GM23338 (cell line): ENCODE measurements around the gene CLEC2B. TPM values are rescaled to one million over a fixed set of nuclear protein-coding genes. Genes with fewer than 3 reads are reported as not detected.

Experiments used
- ATAC-seq: fragments of 200-7000 bp; cut with Tn5 transposase; 3 replicates; pipeline ENCODE4 v1.9.1; 2020
- DNase-seq: peaks from one replicate; pipeline ENCODE4 v3.0.0-alpha.2; 2015; ENCODE audit warnings: low spot score
- H2AFZ ChIP-seq: fragments of 200-600 bp; sonication (generic); 2 replicates; pipeline ENCODE4 v1.8.0; 2016; ENCODE audit warnings: antibody characterized with exemption, mild to moderate bottlenecking, moderate library complexity
- H3F3A ChIP-seq: fragments of 200-600 bp; sonication (generic); replicated peaks from 2 replicates; pipeline ENCODE4 v1.8.0; 2017; ENCODE audit warnings: antibody characterized with exemption, mixed run types, low read depth
- H3K27ac ChIP-seq: fragments of 200-600 bp; sonication (generic); 2 replicates; pipeline ENCODE4 v1.6.1; 2016; ENCODE audit warnings: low read depth
- H3K27me3 ChIP-seq: fragments of 200-600 bp; sonication (generic); 2 replicates; pipeline ENCODE4 v1.8.0; 2016; ENCODE audit warnings: mild to moderate bottlenecking, mixed run types, moderate library complexity; ENCODE audit not compliant: insufficient read depth
- H3K36me3 ChIP-seq: fragments of 200-600 bp; sonication (generic); 2 replicates; pipeline ENCODE4 v1.8.0; 2016; ENCODE audit warnings: mild to moderate bottlenecking; ENCODE audit not compliant: insufficient read depth
- H3K4me1 ChIP-seq: fragments of 200-600 bp; sonication (generic); 2 replicates; pipeline ENCODE4 v1.8.0; 2016; ENCODE audit warnings: mild to moderate bottlenecking, moderate library complexity; ENCODE audit not compliant: insufficient read depth
- H3K4me2 ChIP-seq: fragments of 200-600 bp; sonication (generic); 2 replicates; pipeline ENCODE4 v1.7.1; 2017; ENCODE audit warnings: mixed run types
- H3K4me3 ChIP-seq: fragments of 200-600 bp; sonication (generic); 2 replicates; pipeline ENCODE4 v1.6.1; 2016; ENCODE audit warnings: mixed run types
- H3K79me2 ChIP-seq: fragments of 200-600 bp; sonication (generic); replicated peaks from 2 replicates; pipeline ENCODE4 v1.8.0; 2017; ENCODE audit warnings: mild to moderate bottlenecking; ENCODE audit not compliant: insufficient read depth
- H3K9me2 ChIP-seq: fragments of 200-600 bp; sonication (generic); 2 replicates; pipeline ENCODE4 v1.8.0; 2017; ENCODE audit not compliant: insufficient read depth
- H4K20me1 ChIP-seq: fragments of 200-600 bp; sonication (generic); replicated peaks from 2 replicates; pipeline ENCODE4 v1.8.0; 2017; ENCODE audit warnings: mild to moderate bottlenecking; ENCODE audit not compliant: insufficient read depth
- H3K27ac Mint-ChIP-seq: 2 replicates; pipeline ENCODE4 v1.8.0; 2020; ENCODE audit warnings: inconsistent platforms, mild to moderate bottlenecking, moderate library complexity, mixed read lengths
- H3K27me3 Mint-ChIP-seq: 3 replicates; pipeline ENCODE4 v1.8.0; 2022; ENCODE audit warnings: low read depth, mild to moderate bottlenecking, moderate library complexity, mixed read lengths, inconsistent platforms; ENCODE audit not compliant: insufficient read depth, poor library complexity
- H3K36me3 Mint-ChIP-seq: 3 replicates; pipeline ENCODE4 v1.8.0; 2021; ENCODE audit warnings: low read depth, mild to moderate bottlenecking, inconsistent platforms, moderate library complexity, mixed read lengths
- H3K4me1 Mint-ChIP-seq: 3 replicates; pipeline ENCODE4 v1.8.0; 2020; ENCODE audit warnings: mild to moderate bottlenecking, inconsistent platforms, mixed read lengths
- H3K4me3 Mint-ChIP-seq: 3 replicates; pipeline ENCODE4 v1.8.0; 2021; ENCODE audit warnings: moderate library complexity, mild to moderate bottlenecking, inconsistent platforms, mixed read lengths
- H3K9me3 Mint-ChIP-seq: 3 replicates; pipeline ENCODE4 v1.8.0; 2020; ENCODE audit warnings: moderate library complexity, mild to moderate bottlenecking, inconsistent platforms, mixed read lengths
- CREB1 ChIP-seq: fragments of 250-450 bp; sonication (Bioruptor Pico); IDR thresholded peaks from 2 replicates; pipeline ENCODE4 v1.5.0; 2020; ENCODE audit warnings: low read depth, mild to moderate bottlenecking, moderate library complexity
- EZH2 ChIP-seq: fragments of 200-600 bp; sonication (generic); IDR thresholded peaks from one replicate; pipeline ENCODE4 v1.8.0; 2017; ENCODE audit warnings: antibody characterized with exemption, mild to moderate bottlenecking, low read depth; ENCODE audit not compliant: unreplicated experiment
- EZH2phosphoT487 ChIP-seq: fragments of 200-600 bp; sonication (generic); IDR thresholded peaks from one replicate; pipeline ENCODE4 v1.8.1; 2018; ENCODE audit warnings: antibody characterized with exemption; ENCODE audit not compliant: unreplicated experiment
- JUNB ChIP-seq: IDR thresholded peaks from one replicate; pipeline ENCODE4 v1.6.1; 2016; ENCODE audit warnings: antibody characterized with exemption; ENCODE audit not compliant: unreplicated experiment
- NANOG ChIP-seq: IDR thresholded peaks from 2 replicates; pipeline ENCODE4 v1.6.1; 2016; ENCODE audit warnings: antibody characterized with exemption, borderline replicate concordance
- POLR2AphosphoS5 ChIP-seq: IDR thresholded peaks from 2 replicates; pipeline ENCODE4 v1.6.1; 2016; ENCODE audit warnings: antibody characterized with exemption, low read depth
- STAT1 ChIP-seq: IDR thresholded peaks from one replicate; pipeline ENCODE4 v1.6.1; 2016; ENCODE audit warnings: antibody characterized with exemption; ENCODE audit not compliant: unreplicated experiment
- ZNF114 ChIP-seq: fragments of 250-450 bp; sonication (Bioruptor Pico); IDR thresholded peaks from 2 replicates; pipeline ENCODE4 v1.5.0; 2020; ENCODE audit warnings: mild to moderate bottlenecking, moderate library complexity
- polyA plus RNA-seq: library from polyadenylated mRNA; unstranded; fragments of >200 nt; fragmentation: Nextera tagmentation; extraction: Ambion mirVana; gene quantifications from 2 replicates; pipeline ENCODE4 v1.2.1, GENCODE V29; 2016
- total RNA-seq: library from RNA; depleted of rRNA; stranded (reverse); fragments of >200 nt; shearing (Covaris generic); gene quantifications from 2 replicates; pipeline ENCODE4 v1.2.3, GENCODE V29; 2014
- TF ChIP-seq, protein P1 (sequence below): fragments of 250-450 bp; sonication (Bioruptor Pico); IDR thresholded peaks from 2 replicates; pipeline ENCODE4 v1.5.0; 2020; ENCODE audit warnings: mild to moderate bottlenecking, moderate library complexity
- TF ChIP-seq, protein P2 (sequence below): IDR thresholded peaks from 2 replicates; pipeline ENCODE4 v1.6.1; 2016; ENCODE audit warnings: antibody characterized with exemption

The CLEC2B gene
- total and polyA plus RNA-seq, 2 experiments from 2014 or later: not detected

DNA sequence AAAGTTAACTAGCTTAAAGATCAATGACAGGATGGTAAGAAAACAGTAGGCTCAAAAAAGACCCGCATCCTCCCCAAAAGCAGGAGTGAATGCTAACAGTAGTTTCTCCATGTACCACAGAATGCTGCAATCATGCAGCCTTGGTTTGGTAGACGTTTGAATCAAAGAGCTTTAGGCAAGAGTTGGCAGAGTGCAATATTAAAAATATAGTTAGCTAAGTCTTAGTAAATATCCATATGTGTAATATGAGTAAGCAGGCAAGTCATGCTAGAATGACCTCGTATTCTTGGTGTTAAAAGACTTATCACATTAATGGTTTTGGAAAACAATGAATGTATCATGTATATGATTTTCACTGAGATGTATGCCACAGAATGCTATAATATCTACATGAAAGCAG lies 60.6 kb downstream of the CLEC2B start (continued):
- TF ChIP-seq, protein P1, sequence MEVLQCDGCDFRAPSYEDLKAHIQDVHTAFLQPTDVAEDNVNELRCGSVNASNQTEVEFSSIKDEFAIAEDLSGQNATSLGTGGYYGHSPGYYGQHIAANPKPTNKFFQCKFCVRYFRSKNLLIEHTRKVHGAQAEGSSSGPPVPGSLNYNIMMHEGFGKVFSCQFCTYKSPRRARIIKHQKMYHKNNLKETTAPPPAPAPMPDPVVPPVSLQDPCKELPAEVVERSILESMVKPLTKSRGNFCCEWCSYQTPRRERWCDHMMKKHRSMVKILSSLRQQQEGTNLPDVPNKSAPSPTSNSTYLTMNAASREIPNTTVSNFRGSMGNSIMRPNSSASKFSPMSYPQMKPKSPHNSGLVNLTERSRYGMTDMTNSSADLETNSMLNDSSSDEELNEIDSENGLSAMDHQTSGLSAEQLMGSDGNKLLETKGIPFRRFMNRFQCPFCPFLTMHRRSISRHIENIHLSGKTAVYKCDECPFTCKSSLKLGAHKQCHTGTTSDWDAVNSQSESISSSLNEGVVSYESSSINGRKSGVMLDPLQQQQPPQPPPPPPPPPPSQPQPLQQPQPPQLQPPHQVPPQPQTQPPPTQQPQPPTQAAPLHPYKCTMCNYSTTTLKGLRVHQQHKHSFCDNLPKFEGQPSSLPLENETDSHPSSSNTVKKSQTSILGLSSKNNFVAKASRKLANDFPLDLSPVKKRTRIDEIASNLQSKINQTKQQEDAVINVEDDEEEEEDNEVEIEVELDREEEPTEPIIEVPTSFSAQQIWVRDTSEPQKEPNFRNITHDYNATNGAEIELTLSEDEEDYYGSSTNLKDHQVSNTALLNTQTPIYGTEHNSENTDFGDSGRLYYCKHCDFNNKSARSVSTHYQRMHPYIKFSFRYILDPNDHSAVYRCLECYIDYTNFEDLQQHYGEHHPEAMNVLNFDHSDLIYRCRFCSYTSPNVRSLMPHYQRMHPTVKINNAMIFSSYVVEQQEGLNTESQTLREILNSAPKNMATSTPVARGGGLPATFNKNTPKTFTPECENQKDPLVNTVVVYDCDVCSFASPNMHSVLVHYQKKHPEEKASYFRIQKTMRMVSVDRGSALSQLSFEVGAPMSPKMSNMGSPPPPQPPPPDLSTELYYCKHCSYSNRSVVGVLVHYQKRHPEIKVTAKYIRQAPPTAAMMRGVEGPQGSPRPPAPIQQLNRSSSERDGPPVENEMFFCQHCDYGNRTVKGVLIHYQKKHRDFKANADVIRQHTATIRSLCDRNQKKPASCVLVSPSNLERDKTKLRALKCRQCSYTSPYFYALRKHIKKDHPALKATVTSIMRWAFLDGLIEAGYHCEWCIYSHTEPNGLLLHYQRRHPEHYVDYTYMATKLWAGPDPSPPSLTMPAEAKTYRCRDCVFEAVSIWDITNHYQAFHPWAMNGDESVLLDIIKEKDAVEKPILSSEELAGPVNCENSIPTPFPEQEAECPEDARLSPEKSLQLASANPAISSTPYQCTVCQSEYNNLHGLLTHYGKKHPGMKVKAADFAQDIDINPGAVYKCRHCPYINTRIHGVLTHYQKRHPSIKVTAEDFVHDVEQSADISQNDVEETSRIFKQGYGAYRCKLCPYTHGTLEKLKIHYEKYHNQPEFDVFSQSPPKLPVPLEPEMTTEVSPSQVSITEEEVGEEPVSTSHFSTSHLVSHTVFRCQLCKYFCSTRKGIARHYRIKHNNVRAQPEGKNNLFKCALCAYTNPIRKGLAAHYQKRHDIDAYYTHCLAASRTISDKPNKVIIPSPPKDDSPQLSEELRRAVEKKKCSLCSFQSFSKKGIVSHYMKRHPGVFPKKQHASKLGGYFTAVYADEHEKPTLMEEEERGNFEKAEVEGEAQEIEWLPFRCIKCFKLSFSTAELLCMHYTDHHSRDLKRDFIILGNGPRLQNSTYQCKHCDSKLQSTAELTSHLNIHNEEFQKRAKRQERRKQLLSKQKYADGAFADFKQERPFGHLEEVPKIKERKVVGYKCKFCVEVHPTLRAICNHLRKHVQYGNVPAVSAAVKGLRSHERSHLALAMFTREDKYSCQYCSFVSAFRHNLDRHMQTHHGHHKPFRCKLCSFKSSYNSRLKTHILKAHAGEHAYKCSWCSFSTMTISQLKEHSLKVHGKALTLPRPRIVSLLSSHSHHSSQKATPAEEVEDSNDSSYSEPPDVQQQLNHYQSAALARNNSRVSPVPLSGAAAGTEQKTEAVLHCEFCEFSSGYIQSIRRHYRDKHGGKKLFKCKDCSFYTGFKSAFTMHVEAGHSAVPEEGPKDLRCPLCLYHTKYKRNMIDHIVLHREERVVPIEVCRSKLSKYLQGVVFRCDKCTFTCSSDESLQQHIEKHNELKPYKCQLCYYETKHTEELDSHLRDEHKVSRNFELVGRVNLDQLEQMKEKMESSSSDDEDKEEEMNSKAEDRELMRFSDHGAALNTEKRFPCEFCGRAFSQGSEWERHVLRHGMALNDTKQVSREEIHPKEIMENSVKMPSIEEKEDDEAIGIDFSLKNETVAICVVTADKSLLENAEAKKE (CRISPR knock-in tag): no peak

DNA sequence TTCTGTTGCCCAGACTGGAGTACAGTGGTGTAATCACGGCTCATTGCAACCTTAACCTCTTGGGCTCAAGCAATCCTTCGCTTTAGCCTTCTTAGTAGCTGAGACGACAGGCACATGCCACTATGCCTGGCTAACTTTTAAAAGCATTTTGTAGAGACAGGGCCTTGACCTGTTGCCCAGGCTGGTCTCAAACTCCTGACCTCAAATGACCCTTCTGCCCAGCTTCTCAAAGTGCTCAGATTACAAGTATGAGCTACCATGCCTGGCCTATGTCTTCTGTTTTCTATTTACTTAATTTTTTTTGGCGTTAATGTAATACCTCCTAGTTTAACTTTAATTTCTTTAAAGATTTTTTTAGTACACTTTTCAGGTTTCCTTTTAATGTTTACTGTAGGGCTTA lies 62.4 kb downstream of the CLEC2B start:
- Mint-ChIP-seq H3K4me1 (peaks cover 3% of the 10 kb centered on the region; the same call in 1 of the 3 replicates), H3K27ac (no peak overlapping the region), H3K27me3 (no peaks in the 10 kb centered on the region), H3K4me3 (no peak overlapping the region), H3K9me3 (no peaks in the 10 kb centered on the region), H3K36me3 (no peaks in the 10 kb centered on the region)
- Histone ChIP-seq H3K36me3 (no peaks in the 10 kb centered on the region), H3K27ac (no peak overlapping the region), H3K4me3 (no peak overlapping the region), H4K20me1 (no peaks in the 10 kb centered on the region), H3K4me2 (no peak overlapping the region), H3K9me2 (no peaks in the 10 kb centered on the region), H3K79me2 (no peaks in the 10 kb centered on the region), H2AFZ (no peak overlapping the region), H3K27me3 (no peaks in the 10 kb centered on the region), H3K4me1 (no peaks in the 10 kb centered on the region), H3F3A (no peaks in the 10 kb centered on the region)
- ATAC-seq: no peak
- no peak for DNase-seq
- TF ChIP-seq NANOG (no peak), EZH2phosphoT487 (no peak), STAT1 (no peak), POLR2AphosphoS5 (no peak), CREB1 (no peak), JUNB (no peak), EZH2 (no peak), ZNF114 (CRISPR knock-in tag) (no peak)
- TF ChIP-seq, protein P2, sequence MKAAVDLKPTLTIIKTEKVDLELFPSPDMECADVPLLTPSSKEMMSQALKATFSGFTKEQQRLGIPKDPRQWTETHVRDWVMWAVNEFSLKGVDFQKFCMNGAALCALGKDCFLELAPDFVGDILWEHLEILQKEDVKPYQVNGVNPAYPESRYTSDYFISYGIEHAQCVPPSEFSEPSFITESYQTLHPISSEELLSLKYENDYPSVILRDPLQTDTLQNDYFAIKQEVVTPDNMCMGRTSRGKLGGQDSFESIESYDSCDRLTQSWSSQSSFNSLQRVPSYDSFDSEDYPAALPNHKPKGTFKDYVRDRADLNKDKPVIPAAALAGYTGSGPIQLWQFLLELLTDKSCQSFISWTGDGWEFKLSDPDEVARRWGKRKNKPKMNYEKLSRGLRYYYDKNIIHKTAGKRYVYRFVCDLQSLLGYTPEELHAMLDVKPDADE: no peak
- TF ChIP-seq, protein P1 (CRISPR knock-in tag): no peak
